ENCODE measurements around the gene SCN9A.
"Not testable (repeated sequence)": the region's sequence is repeated elsewhere in the genome, so short reads cannot be mapped to it uniquely, and the experiment has no call there.

Gene SCN9A

GRCh38 chr2:166365803-166366420 lies 9.8 kb downstream of the SCN9A start:
- H3K27me3 ChIP-seq (ENCODE audit: insufficient read depth, low read length) = no peaks in the 10 kb centered on the region
- no peak overlapping the region for H2AFZ ChIP-seq (ENCODE audit: low read depth, low read length)
- H3K36me3 ChIP-seq (ENCODE audit: insufficient read depth, low read length) = no peaks in the 10 kb centered on the region
- no peaks in the 10 kb centered on the region for H3K9me3 ChIP-seq (ENCODE audit: low read length)
- no peaks in the 10 kb centered on the region for H3K4me1 ChIP-seq (ENCODE audit: insufficient read depth, low read length)
- H3K4me3 ChIP-seq (ENCODE audit: low read length) = no peak overlapping the region

- no peaks in the 10 kb centered on the region for H3K9me3 ChIP-seq (ENCODE audit: low read length)
- no peak overlapping the region for H2AFZ ChIP-seq (ENCODE audit: low read depth, low read length)
- H3K4me1 ChIP-seq (ENCODE audit: insufficient read depth, low read length) = no peaks in the 10 kb centered on the region
- H3K4me3 ChIP-seq (ENCODE audit: low read length) = no peak overlapping the region
- H3K36me3 ChIP-seq (ENCODE audit: insufficient read depth, low read length) = no peaks in the 10 kb centered on the region
- H3K27me3 ChIP-seq (ENCODE audit: insufficient read depth, low read length) = no peaks in the 10 kb centered on the region
Measured at GRCh38 chr2:166365239-166365638, 10.5 kb downstream of the SCN9A start.

- H3K4me1 ChIP-seq (ENCODE audit: insufficient read depth, low read length) = no peaks in the 10 kb centered on the region
- no peaks in the 10 kb centered on the region for H3K9me3 ChIP-seq (ENCODE audit: low read length)
- no peaks in the 10 kb centered on the region for H3K36me3 ChIP-seq (ENCODE audit: insufficient read depth, low read length)
- H3K4me3 ChIP-seq (ENCODE audit: low read length) = no peak overlapping the region
- no peaks in the 10 kb centered on the region for H3K27me3 ChIP-seq (ENCODE audit: insufficient read depth, low read length)
- H2AFZ ChIP-seq (ENCODE audit: low read depth, low read length) = no peak overlapping the region
Measured at GRCh38 chr2:166364476-166365161, 11.1 kb downstream of the SCN9A start.

GRCh38 chr2:166361351-166362153 lies 14.2 kb downstream of the SCN9A start:
- Histone ChIP-seq H3K4me3 (ENCODE audit: low read length) (no peak overlapping the region), H2AFZ (ENCODE audit: low read depth, low read length) (no peak overlapping the region), H3K9me3 (ENCODE audit: low read length) (no peaks in the 10 kb centered on the region), H3K4me1 (ENCODE audit: insufficient read depth, low read length) (no peaks in the 10 kb centered on the region), H3K36me3 (ENCODE audit: insufficient read depth, low read length) (no peaks in the 10 kb centered on the region), H3K27me3 (ENCODE audit: insufficient read depth, low read length) (no peaks in the 10 kb centered on the region)

- Histone ChIP-seq H3K36me3 (ENCODE audit: insufficient read depth, low read length) (no peaks in the 10 kb centered on the region), H3K4me3 (ENCODE audit: low read length) (no peak overlapping the region), H3K9me3 (ENCODE audit: low read length) (no peaks in the 10 kb centered on the region), H2AFZ (ENCODE audit: low read depth, low read length) (no peak overlapping the region), H3K4me1 (ENCODE audit: insufficient read depth, low read length) (no peaks in the 10 kb centered on the region), H3K27me3 (ENCODE audit: insufficient read depth, low read length) (no peaks in the 10 kb centered on the region)
Measured at GRCh38 chr2:166360906-166361305, 14.8 kb downstream of the SCN9A start.

- H2AFZ ChIP-seq (ENCODE audit: low read depth, low read length) = no peak overlapping the region
- H3K9me3 ChIP-seq (ENCODE audit: low read length) = no peaks in the 10 kb centered on the region
- no peaks in the 10 kb centered on the region for H3K4me1 ChIP-seq (ENCODE audit: insufficient read depth, low read length)
- no peak overlapping the region for H3K4me3 ChIP-seq (ENCODE audit: low read length)
- H3K27me3 ChIP-seq (ENCODE audit: insufficient read depth, low read length) = no peaks in the 10 kb centered on the region
- no peaks in the 10 kb centered on the region for H3K36me3 ChIP-seq (ENCODE audit: insufficient read depth, low read length)
Measured at GRCh38 chr2:166360426-166360825, 15.3 kb downstream of the SCN9A start.

- H3K9me3 ChIP-seq (ENCODE audit: low read length); H2AFZ ChIP-seq (ENCODE audit: low read depth, low read length); H3K27me3 ChIP-seq (ENCODE audit: insufficient read depth, low read length); H3K4me1 ChIP-seq (ENCODE audit: insufficient read depth, low read length); H3K4me3 ChIP-seq (ENCODE audit: low read length); H3K36me3 ChIP-seq (ENCODE audit: insufficient read depth, low read length): not testable (repeated sequence)
Measured at GRCh38 chr2:166357950-166358321, 17.8 kb downstream of the SCN9A start.

GRCh38 chr2:166357068-166357949 lies 18.4 kb downstream of the SCN9A start:
- Histone ChIP-seq H3K9me3 (ENCODE audit: low read length) (no peaks in the 10 kb centered on the region), H3K36me3 (ENCODE audit: insufficient read depth, low read length) (no peaks in the 10 kb centered on the region), H2AFZ (ENCODE audit: low read depth, low read length) (no peak overlapping the region), H3K4me3 (ENCODE audit: low read length) (no peak overlapping the region), H3K4me1 (ENCODE audit: insufficient read depth, low read length) (no peaks in the 10 kb centered on the region), H3K27me3 (ENCODE audit: insufficient read depth, low read length) (no peaks in the 10 kb centered on the region)

- H3K4me3 ChIP-seq (ENCODE audit: low read length) = no peak overlapping the region
Measured at GRCh38 chr2:166351319-166351718, 24.4 kb downstream of the SCN9A start.

GRCh38 chr2:166350525-166350924 lies 25.2 kb downstream of the SCN9A start:
- Histone ChIP-seq H2AFZ (ENCODE audit: low read depth, low read length) (no peak overlapping the region), H3K36me3 (ENCODE audit: insufficient read depth, low read length) (no peaks in the 10 kb centered on the region), H3K4me1 (ENCODE audit: insufficient read depth, low read length) (no peaks in the 10 kb centered on the region), H3K9me3 (ENCODE audit: low read length) (no peaks in the 10 kb centered on the region), H3K27me3 (ENCODE audit: insufficient read depth, low read length) (no peaks in the 10 kb centered on the region), H3K4me3 (ENCODE audit: low read length) (no peak overlapping the region)

More at GRCh38 chr2:166351319-166351718, 24.4 kb downstream of the SCN9A start:
- Histone ChIP-seq H3K9me3 (ENCODE audit: low read length) (no peaks in the 10 kb centered on the region), H3K27me3 (ENCODE audit: insufficient read depth, low read length) (no peaks in the 10 kb centered on the region), H2AFZ (ENCODE audit: low read depth, low read length) (no peak overlapping the region), H3K36me3 (ENCODE audit: insufficient read depth, low read length) (no peaks in the 10 kb centered on the region), H3K4me1 (ENCODE audit: insufficient read depth, low read length) (no peaks in the 10 kb centered on the region)

GRCh38 chr2:166344286-166345113 lies 31.2 kb downstream of the SCN9A start:
- H3K4me3 ChIP-seq (ENCODE audit: low read length) = no peak overlapping the region
- peak overlapping the region; percentile 74 for H2AFZ ChIP-seq (ENCODE audit: low read depth, low read length)
- H3K27me3 ChIP-seq (ENCODE audit: insufficient read depth, low read length) = no peaks in the 10 kb centered on the region
- H3K4me1 ChIP-seq (ENCODE audit: insufficient read depth, low read length) = peaks cover 7% of the 10 kb centered on the region
- H3K36me3 ChIP-seq (ENCODE audit: insufficient read depth, low read length) = no peaks in the 10 kb centered on the region
- H3K9me3 ChIP-seq (ENCODE audit: low read length) = no peaks in the 10 kb centered on the region

- Histone ChIP-seq H3K9me3 (ENCODE audit: low read length) (no peaks in the 10 kb centered on the region), H2AFZ (ENCODE audit: low read depth, low read length) (no peak overlapping the region), H3K27me3 (ENCODE audit: insufficient read depth, low read length) (no peaks in the 10 kb centered on the region), H3K4me1 (ENCODE audit: insufficient read depth, low read length) (peaks cover 7% of the 10 kb centered on the region), H3K4me3 (ENCODE audit: low read length) (no peak overlapping the region), H3K36me3 (ENCODE audit: insufficient read depth, low read length) (no peaks in the 10 kb centered on the region)
Measured at GRCh38 chr2:166343467-166343866, 32.3 kb downstream of the SCN9A start.
